HepG2 (cell line): ENCODE results near the gene TTYH2.

Experiments used
- HCFC1 ChIP-seq: fragments of 150-350 bp; IDR thresholded peaks from 2 replicates; pipeline ENCODE4 v1.6.1; 2014; ENCODE audit warnings: low read depth, low read length
- MIER2 ChIP-seq: IDR thresholded peaks from 2 replicates; pipeline ENCODE4 v1.6.1; 2016; ENCODE audit warnings: missing biosample characterization, missing genetic modification reagents
- SSRP1 ChIP-seq: IDR thresholded peaks from 2 replicates; pipeline ENCODE4 v1.6.1; 2016; ENCODE audit warnings: control low read depth
- TF ChIP-seq, protein P1 (sequence below), 2 experiments: sonication (generic) in 1 of 2; formaldehyde crosslinking in 1 of 2; IDR thresholded peaks; 2 replicates each; pipeline versions ENCODE4 v1.4.0 to v1.6.1; 2018 to 2020; ENCODE audit warnings: missing genetic modification reagents in 2 of 2, borderline replicate concordance in 1 of 2, low read depth in 1 of 2, mild to moderate bottlenecking in 1 of 2, missing biosample characterization in 1 of 2

DNA sequence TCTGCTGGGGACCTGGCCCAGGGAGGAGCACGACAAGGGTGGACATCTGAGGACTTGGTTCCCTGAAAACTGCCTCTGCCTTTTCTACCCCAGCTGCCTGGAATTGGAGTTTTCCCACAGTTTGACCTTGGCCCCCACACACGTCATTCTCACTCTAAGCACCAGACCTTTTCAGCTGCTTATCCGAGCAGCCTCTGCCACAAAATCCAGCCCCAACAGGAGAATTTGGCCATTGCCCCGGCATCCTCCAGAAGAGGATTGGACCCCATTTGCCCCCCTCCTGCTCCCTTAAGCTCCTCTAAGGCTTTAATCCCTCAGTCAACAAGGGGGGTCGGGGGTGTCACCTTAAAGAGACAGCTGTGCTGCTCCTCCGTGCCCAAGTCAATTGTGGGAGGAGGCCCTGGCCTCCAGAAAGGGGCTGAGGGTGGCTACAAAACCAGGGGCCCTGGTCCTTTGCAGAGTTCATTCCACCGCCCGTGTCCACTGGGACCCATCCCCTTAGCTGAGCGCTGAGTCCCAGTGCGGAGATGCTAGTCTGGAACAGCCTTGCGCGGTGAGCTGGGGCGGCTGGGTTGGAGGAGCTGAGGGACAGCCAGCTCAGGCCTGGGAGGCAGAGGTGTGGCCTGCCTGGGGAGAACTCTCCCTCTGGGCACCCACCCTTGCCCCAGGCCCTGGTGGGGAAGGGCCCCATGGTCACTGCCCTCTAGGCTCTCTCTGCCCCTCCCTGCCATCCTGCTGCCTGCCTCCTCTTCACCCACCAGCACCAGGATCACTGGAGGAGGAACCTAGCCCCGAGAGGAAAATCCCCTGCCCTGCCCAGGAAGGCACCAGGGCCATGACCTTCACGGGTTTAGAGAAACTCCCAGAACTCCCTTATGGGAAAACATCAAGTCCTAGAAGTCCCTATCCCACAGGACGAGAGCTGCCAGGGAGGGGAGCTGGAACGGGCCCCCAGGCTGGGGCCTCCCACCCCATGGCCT is 18.8 kb downstream of the TTYH2 start:
- TF ChIP-seq MIER2 (CRISPR knock-in tag) (no peak), HCFC1 (no peak), SSRP1 (CRISPR knock-in tag) (no peak)
- TF ChIP-seq, protein P1, sequence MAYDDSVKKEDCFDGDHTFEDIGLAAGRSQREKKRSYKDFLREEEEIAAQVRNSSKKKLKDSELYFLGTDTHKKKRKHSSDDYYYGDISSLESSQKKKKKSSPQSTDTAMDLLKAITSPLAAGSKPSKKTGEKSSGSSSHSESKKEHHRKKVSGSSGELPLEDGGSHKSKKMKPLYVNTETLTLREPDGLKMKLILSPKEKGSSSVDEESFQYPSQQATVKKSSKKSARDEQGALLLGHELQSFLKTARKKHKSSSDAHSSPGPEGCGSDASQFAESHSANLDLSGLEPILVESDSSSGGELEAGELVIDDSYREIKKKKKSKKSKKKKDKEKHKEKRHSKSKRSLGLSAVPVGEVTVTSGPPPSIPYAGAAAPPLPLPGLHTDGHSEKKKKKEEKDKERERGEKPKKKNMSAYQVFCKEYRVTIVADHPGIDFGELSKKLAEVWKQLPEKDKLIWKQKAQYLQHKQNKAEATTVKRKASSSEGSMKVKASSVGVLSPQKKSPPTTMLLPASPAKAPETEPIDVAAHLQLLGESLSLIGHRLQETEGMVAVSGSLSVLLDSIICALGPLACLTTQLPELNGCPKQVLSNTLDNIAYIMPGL (CRISPR knock-in tag; IDR thresholded peaks at IDR 0.05; ENCODE audit: borderline replicate concordance in 1 of 2, low read depth in 1 of 2) = no peak
